ENCODE results near the gene RASSF1.

RASSF1 gene

GRCh38 chr3:50299929-50300680, 40.5 kb downstream of the RASSF1 start:
- Histone ChIP-seq H3K9me3 (ENCODE audit: insufficient read depth, low read length, severe bottlenecking) (no peaks in the 10 kb centered on the region), H3K4me1 (ENCODE audit: insufficient read depth, low read length) (peaks cover 28% of the 10 kb centered on the region), H2AFZ (ENCODE audit: low read depth, low read length) (peak overlapping the region; percentile 91), H4K20me1 (ENCODE audit: insufficient read depth, low read length) (peaks cover 3% of the 10 kb centered on the region; the same call in 1 of the 2 replicates), H3K36me3 (ENCODE audit: insufficient read depth, low read length) (peaks cover 6% of the 10 kb centered on the region; the same call in 1 of the 2 replicates), H3K27ac (ENCODE audit: low read length) (peak overlapping the region; percentile 83), H3K4me3 (ENCODE audit: low read depth in 1 of 2, low read length in 2 of 2) (peak overlapping the region; percentile 33 to 82; a peak in 3 of 4 replicates), H3K9ac (ENCODE audit: low read depth, low read length) (peak overlapping the region; percentile 92), H3K79me2 (ENCODE audit: insufficient read depth, low read length) (peaks cover 7% of the 10 kb centered on the region; the same call in 1 of the 2 replicates), H3K27me3 (ENCODE audit: insufficient read depth, low read length, poor library complexity) (no peaks in the 10 kb centered on the region), H3K4me2 (ENCODE audit: insufficient read depth, low read length) (peak overlapping the region; percentile 100)
- ATAC-seq (ENCODE audit: insufficient read depth, low read depth) (no peak), DNase-seq (no peak)
- TF ChIP-seq CTCF (IDR thresholded peaks at IDR 0.05; ENCODE audit: borderline replicate concordance, extremely low read depth, low read length, poor library complexity, severe bottlenecking), result no peak
- no peak for TF ChIP-seq EZH2 (IDR thresholded peaks at IDR 0.05; ENCODE audit: borderline replicate concordance, low read depth, low read length, severe bottlenecking)

- no peaks in the 10 kb centered on the region for H3K9me3 ChIP-seq (ENCODE audit: insufficient read depth, low read length, severe bottlenecking)
- peaks cover 6% of the 10 kb centered on the region; the same call in 1 of the 2 replicates for H3K36me3 ChIP-seq (ENCODE audit: insufficient read depth, low read length)
- peaks cover 7% of the 10 kb centered on the region; the same call in 1 of the 2 replicates for H3K79me2 ChIP-seq (ENCODE audit: insufficient read depth, low read length)
- H3K27ac ChIP-seq (ENCODE audit: low read length), result peak overlapping the region; percentile 83
- DNase-seq (no peak), ATAC-seq (ENCODE audit: insufficient read depth, low read depth) (no peak)
- H3K4me3 ChIP-seq (ENCODE audit: low read depth in 1 of 2, low read length in 2 of 2), result peak overlapping the region; percentile 33 to 82; a peak in 3 of 4 replicates
- peak overlapping the region; percentile 100 for H3K4me2 ChIP-seq (ENCODE audit: insufficient read depth, low read length)
- peaks cover 28% of the 10 kb centered on the region for H3K4me1 ChIP-seq (ENCODE audit: insufficient read depth, low read length)
- peaks cover 3% of the 10 kb centered on the region; the same call in 1 of the 2 replicates for H4K20me1 ChIP-seq (ENCODE audit: insufficient read depth, low read length)
- peak overlapping the region; percentile 92 for H3K9ac ChIP-seq (ENCODE audit: low read depth, low read length)
- peak overlapping the region; percentile 91 for H2AFZ ChIP-seq (ENCODE audit: low read depth, low read length)
- no peaks in the 10 kb centered on the region for H3K27me3 ChIP-seq (ENCODE audit: insufficient read depth, low read length, poor library complexity)
- no peak for TF ChIP-seq CTCF (IDR thresholded peaks at IDR 0.05; ENCODE audit: borderline replicate concordance, extremely low read depth, low read length, poor library complexity, severe bottlenecking)
- TF ChIP-seq EZH2 (IDR thresholded peaks at IDR 0.05; ENCODE audit: borderline replicate concordance, low read depth, low read length, severe bottlenecking), result no peak
Observed at GRCh38 chr3:50299638-50299928, 41.1 kb downstream of the RASSF1 start.

GRCh38 chr3:50298836-50299637, 41.6 kb downstream of the RASSF1 start, which contains the start of the genes HYAL3 and NAA80:
Gene HYAL3, minus strand, starts transcription at chr3:50299405. Its CDS starts 3,803 bp downstream, at chr3:50295602.
Gene NAA80, minus strand, starts transcription at chr3:50299405. Its CDS starts 1,942 bp downstream, at chr3:50297463.
- Histone ChIP-seq H3K9ac (ENCODE audit: low read depth, low read length) (peak within 1 kb of the TSS; percentile 92), H4K20me1 (ENCODE audit: insufficient read depth, low read length) (peaks cover 3% of the 10 kb centered on the region; the same call in 1 of the 2 replicates), H3K79me2 (ENCODE audit: insufficient read depth, low read length) (peaks cover 7% of the 10 kb centered on the region; the same call in 1 of the 2 replicates), H3K4me3 (ENCODE audit: low read depth in 1 of 2, low read length in 2 of 2) (peak within 1 kb of the TSS; percentile 92 to 100), H3K4me2 (ENCODE audit: insufficient read depth, low read length) (peak within 1 kb of the TSS; percentile 100), H3K36me3 (ENCODE audit: insufficient read depth, low read length) (peaks cover 6% of the 10 kb centered on the region; the same call in 1 of the 2 replicates), H3K4me1 (ENCODE audit: insufficient read depth, low read length) (peaks cover 28% of the 10 kb centered on the region), H2AFZ (ENCODE audit: low read depth, low read length) (peak within 1 kb of the TSS; percentile 100), H3K27ac (ENCODE audit: low read length) (peak within 1 kb of the TSS; percentile 96), H3K9me3 (ENCODE audit: insufficient read depth, low read length, severe bottlenecking) (no peaks in the 10 kb centered on the region), H3K27me3 (ENCODE audit: insufficient read depth, low read length, poor library complexity) (no peaks in the 10 kb centered on the region)
- ATAC-seq (ENCODE audit: insufficient read depth, low read depth) (peak; percentile 86), DNase-seq (peak; percentile 99)
- TF ChIP-seq EZH2 (IDR thresholded peaks at IDR 0.05; ENCODE audit: borderline replicate concordance, low read depth, low read length, severe bottlenecking), result no peak
- peak; percentile 63 for TF ChIP-seq CTCF (IDR thresholded peaks at IDR 0.05; ENCODE audit: borderline replicate concordance, extremely low read depth, low read length, poor library complexity, severe bottlenecking)

Data from DND-41 (cell line).